Measurements from ENCODE around the gene KCNG4. TPM values are rescaled to one million over a fixed set of nuclear protein-coding genes. Genes with fewer than 3 reads are reported as not detected.

The KCNG4 gene
- total RNA-seq, 1 donor from 2014 or later = not detected

DNA sequence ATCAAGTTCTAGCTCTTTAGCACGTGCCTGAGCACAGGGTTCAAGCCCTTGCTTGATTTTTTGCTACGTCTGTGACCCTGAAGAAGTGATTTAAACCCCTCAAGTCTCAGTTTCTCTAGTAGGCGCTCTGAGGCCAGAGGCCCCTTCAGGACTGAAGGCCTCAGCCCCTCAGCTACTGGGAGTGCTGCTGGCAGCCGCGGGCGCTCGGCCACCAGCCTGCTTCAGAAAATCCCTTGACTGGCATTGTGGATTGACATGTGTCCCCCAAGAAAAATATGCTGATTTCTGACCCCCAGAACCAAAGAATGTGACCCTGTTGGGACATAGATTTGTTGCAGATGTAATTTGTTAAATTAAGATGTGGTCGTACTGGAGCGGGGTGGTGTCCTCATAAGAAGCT, 34.7 kb upstream of the KCNG4 start:
- Histone ChIP-seq H3K27me3 (no peaks in the 10 kb centered on the region), H3K4me3 (no peak overlapping the region), H3K4me1 (peaks cover 9% of the 10 kb centered on the region), H3K27ac (no peak overlapping the region), H2AFZ (replicated peaks) (no peak overlapping the region), H3K36me3 (no peaks in the 10 kb centered on the region), H3K9ac (no peak overlapping the region), H3K79me2 (ENCODE audit: low read depth) (no peaks in the 10 kb centered on the region), H4K20me1 (ENCODE audit: low read depth) (no peaks in the 10 kb centered on the region), H3K4me2 (no peak overlapping the region), H3K9me3 (ENCODE audit: low read depth) (no peaks in the 10 kb centered on the region), H3F3A (ENCODE audit: low read depth) (no peaks in the 10 kb centered on the region)
- DNase-seq (ENCODE audit: low spot score) = no peak
- TF ChIP-seq, protein P1, sequence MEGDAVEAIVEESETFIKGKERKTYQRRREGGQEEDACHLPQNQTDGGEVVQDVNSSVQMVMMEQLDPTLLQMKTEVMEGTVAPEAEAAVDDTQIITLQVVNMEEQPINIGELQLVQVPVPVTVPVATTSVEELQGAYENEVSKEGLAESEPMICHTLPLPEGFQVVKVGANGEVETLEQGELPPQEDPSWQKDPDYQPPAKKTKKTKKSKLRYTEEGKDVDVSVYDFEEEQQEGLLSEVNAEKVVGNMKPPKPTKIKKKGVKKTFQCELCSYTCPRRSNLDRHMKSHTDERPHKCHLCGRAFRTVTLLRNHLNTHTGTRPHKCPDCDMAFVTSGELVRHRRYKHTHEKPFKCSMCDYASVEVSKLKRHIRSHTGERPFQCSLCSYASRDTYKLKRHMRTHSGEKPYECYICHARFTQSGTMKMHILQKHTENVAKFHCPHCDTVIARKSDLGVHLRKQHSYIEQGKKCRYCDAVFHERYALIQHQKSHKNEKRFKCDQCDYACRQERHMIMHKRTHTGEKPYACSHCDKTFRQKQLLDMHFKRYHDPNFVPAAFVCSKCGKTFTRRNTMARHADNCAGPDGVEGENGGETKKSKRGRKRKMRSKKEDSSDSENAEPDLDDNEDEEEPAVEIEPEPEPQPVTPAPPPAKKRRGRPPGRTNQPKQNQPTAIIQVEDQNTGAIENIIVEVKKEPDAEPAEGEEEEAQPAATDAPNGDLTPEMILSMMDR (IDR thresholded peaks at IDR 0.05) = no peak
- TF ChIP-seq EZH2phosphoT487 (IDR thresholded peaks at IDR 0.05) (no peak), EZH2 (IDR thresholded peaks at IDR 0.05) (no peak)
- Mint-ChIP-seq H3K27ac (no peak overlapping the region), H3K4me3 (no peak overlapping the region), H3K36me3 (no peaks in the 10 kb centered on the region), H3K9me3 (no peaks in the 10 kb centered on the region), H3K27me3 (ENCODE audit: insufficient read depth, low read depth) (peaks cover 3% of the 10 kb centered on the region), H3K4me1 (peaks cover 18% of the 10 kb centered on the region)

GRCh38 chr16:84272740-84273320, 33.0 kb upstream of the KCNG4 start:
- Histone ChIP-seq H3K27me3 (no peaks in the 10 kb centered on the region), H4K20me1 (ENCODE audit: low read depth) (no peaks in the 10 kb centered on the region), H3K9me3 (ENCODE audit: low read depth) (no peaks in the 10 kb centered on the region), H3K4me3 (no peak overlapping the region), H3K27ac (no peak overlapping the region), H3F3A (ENCODE audit: low read depth) (no peaks in the 10 kb centered on the region), H2AFZ (replicated peaks) (no peak overlapping the region), H3K9ac (no peak overlapping the region), H3K79me2 (ENCODE audit: low read depth) (no peaks in the 10 kb centered on the region), H3K4me1 (no peaks in the 10 kb centered on the region), H3K4me2 (no peak overlapping the region), H3K36me3 (no peaks in the 10 kb centered on the region)
- H3K36me3 Mint-ChIP-seq = no peaks in the 10 kb centered on the region
- DNase-seq (ENCODE audit: low spot score) = no peak
- TF ChIP-seq EZH2phosphoT487 (IDR thresholded peaks at IDR 0.05) (no peak), EZH2 (IDR thresholded peaks at IDR 0.05) (no peak)
- TF ChIP-seq, protein P1 (IDR thresholded peaks at IDR 0.05) = no peak
- H3K4me1 Mint-ChIP-seq = peaks cover 11% of the 10 kb centered on the region
- H3K27ac Mint-ChIP-seq = no peak overlapping the region
- H3K9me3 Mint-ChIP-seq = no peaks in the 10 kb centered on the region
- H3K27me3 Mint-ChIP-seq (ENCODE audit: insufficient read depth, low read depth) = peaks cover 3% of the 10 kb centered on the region
- no peak overlapping the region for H3K4me3 Mint-ChIP-seq

- Mint-ChIP-seq H3K27ac (no peak overlapping the region), H3K4me1 (peaks cover 14% of the 10 kb centered on the region), H3K4me3 (no peak overlapping the region), H3K27me3 (ENCODE audit: insufficient read depth, low read depth) (peaks cover 3% of the 10 kb centered on the region), H3K36me3 (no peaks in the 10 kb centered on the region), H3K9me3 (no peaks in the 10 kb centered on the region)
- Histone ChIP-seq H3F3A (ENCODE audit: low read depth) (no peaks in the 10 kb centered on the region), H3K27me3 (no peaks in the 10 kb centered on the region), H3K9ac (no peak overlapping the region), H2AFZ (replicated peaks) (no peak overlapping the region), H3K36me3 (no peaks in the 10 kb centered on the region), H3K27ac (no peak overlapping the region), H4K20me1 (ENCODE audit: low read depth) (no peaks in the 10 kb centered on the region), H3K9me3 (ENCODE audit: low read depth) (no peaks in the 10 kb centered on the region), H3K4me1 (no peaks in the 10 kb centered on the region), H3K4me2 (no peak overlapping the region), H3K79me2 (ENCODE audit: low read depth) (no peaks in the 10 kb centered on the region), H3K4me3 (no peak overlapping the region)
- DNase-seq (ENCODE audit: low spot score) = no peak
- TF ChIP-seq EZH2 (IDR thresholded peaks at IDR 0.05) = no peak
- no peak for TF ChIP-seq EZH2phosphoT487 (IDR thresholded peaks at IDR 0.05)
- TF ChIP-seq, protein P1 (IDR thresholded peaks at IDR 0.05) = no peak
Measured at GRCh38 chr16:84271866-84272265, 32.1 kb upstream of the KCNG4 start.

Measured in neural progenitor cell (in vitro differentiated cells).